Measurements from ENCODE around the gene TMEM131L. TPM values are rescaled to one million over a fixed set of nuclear protein-coding genes. Genes with fewer than 3 reads are reported as not detected.

TMEM131L gene
- polyA plus RNA-seq, 5 donors, result 24.2 to 35.4 (median 28.2) TPM

Other genes with a start within 250 kb of the TMEM131L start
- 10 to 100 TPM in 2 of 5 donors, 1 to 10 TPM in 3; 6.8 to 20.1 (median 9.6) TPM for gene MND1, start 121.7 kb upstream of the TMEM131L start, polyA plus RNA-seq (ENCODE audit: insufficient read depth in 1 of 5, insufficient read length in 5 of 5, low replicate concordance in 1 of 5)
- 10 to 100 TPM; 22.5 to 46.2 (median 31.9) TPM for gene TLR2, start 217.9 kb downstream of the TMEM131L start, polyA plus RNA-seq (ENCODE audit: insufficient read depth in 1 of 5, insufficient read length in 5 of 5, low replicate concordance in 1 of 5)